Urothelium cell line (cell line): Measurements from ENCODE around the gene KLHL36.

Experiments used
- DNase-seq: peaks from one replicate; pipeline ENCODE4 v3.0.0; 2011; ENCODE audit warnings: low spot score, mixed read lengths
- FAIRE-seq: peaks from 2 replicates; lab custom pipeline; 2011; peaks lifted over from hg19 to GRCh38; lab: Jason Lieb, UNC

KLHL36 gene

GRCh38 chr16:84647828-84648594 is at the start of gene KLHL36:
Gene KLHL36 (plus strand): TSS chr16:84648511. CDS start chr16:84650868, 2,357 bp downstream.
- peak; percentile 92 for DNase-seq
- no peak for FAIRE-seq

DNA sequence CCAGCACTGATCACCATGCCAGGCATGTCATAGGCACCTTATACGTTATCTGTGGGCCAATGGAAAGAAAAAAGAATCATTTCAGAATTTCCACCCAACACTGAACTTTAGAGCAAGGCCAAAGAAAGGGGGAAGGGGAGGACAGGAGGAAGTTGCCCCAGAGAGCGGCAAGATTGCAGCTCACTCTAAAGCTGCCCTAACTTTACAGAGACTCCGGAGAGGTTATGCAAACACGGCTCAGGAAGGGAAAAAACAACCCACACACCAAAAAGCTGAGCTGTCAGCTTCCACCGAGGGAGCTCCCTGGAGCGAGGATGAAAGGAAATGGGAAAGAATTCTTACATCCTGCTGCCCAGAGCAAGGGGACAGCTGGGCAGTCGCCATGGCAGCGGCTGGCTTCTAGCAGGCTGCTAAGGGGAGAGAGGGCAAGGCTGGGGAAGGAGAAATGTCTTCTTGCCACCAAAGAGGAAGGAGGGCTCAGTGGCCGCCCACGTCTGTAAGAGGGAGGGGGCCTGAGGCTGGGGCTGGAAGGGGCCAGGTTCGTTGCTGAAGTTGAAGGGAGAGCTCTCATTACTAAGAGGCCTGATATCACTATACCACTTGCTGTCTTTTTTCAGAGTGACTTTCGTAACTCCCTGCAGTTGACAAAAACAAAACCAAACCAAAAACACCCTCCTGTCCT is 48.6 kb upstream of the KLHL36 start:
- DNase-seq: peak; percentile 37
- FAIRE-seq: no peak

DNA sequence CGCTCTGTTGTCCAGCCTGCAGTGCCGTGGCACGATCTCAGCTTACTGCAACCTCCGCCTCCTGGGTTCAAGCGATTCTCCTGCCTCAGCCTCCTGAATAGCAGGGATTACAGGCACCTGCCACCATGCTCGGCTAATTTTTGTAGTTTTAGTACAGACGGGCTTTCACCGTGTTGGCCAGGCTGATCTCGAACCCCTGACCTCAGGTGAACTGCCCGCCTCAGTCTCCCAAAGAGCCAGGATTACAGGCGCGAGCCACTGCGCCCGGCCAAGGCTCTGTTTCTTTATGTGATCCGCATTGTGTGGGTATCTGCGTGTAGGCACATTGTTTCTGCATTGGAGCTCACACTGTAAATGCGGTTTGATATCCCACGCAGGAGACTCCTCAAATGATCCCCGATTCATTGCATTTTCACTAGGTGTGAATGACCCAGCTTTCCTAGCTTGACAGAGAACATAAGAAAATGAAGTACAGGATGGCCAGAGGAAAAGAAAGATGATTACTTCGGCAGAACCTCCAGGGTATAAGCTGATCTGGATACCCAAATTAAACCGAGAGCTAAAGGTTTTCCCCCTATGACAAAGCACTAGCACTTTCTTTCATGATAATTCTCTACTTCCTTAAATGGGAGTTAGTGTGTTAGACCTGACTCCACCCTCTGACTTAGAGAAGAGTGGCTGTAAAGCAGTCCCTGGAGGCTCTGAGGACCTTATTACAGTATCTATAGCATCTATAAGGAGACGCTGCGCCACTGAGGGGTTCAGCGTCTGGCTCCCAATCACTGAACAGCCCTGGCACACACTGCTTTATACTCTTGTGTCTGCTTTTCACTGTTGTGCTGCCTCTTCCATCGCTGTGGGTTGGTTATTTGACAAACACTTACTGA is 47.7 kb upstream of the KLHL36 start:
- no peak for DNase-seq

DNA sequence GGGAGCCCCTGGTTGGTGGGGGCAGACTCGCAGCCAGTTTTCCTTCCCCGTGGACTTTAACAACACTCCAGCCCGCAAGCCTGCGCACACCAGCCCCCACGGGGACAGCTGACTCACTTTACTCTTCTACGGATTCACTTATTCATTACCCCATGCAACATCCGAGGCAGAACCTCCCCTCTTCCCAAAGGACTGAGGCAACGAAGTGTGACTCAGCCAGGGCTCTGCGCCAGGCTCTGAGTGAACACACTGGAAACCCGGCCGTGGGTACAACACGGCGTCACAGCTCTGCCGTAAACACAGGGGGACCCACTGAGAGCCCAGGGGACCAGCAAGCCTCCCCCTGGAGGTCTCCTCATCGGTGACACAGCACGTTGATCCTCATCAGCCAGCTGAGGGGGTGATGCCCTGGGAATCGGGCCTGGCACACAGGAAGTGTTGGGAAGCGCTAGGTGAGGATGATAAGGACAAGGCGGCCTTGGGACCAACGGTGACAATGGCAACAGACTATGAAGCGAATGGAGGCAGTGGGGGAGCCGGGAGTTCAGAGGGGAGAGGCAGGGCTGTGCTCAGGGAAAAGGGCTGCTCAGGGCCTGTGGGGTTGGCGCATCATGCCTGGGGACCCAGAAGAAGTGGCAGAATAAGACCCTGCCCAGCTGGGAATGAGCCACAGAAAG is 45.0 kb upstream of the KLHL36 start:
- no peak for FAIRE-seq
- peak; percentile 86 for DNase-seq

More for the DNA sequence above, 47.7 kb upstream of the KLHL36 start:
- FAIRE-seq: no peak

DNA sequence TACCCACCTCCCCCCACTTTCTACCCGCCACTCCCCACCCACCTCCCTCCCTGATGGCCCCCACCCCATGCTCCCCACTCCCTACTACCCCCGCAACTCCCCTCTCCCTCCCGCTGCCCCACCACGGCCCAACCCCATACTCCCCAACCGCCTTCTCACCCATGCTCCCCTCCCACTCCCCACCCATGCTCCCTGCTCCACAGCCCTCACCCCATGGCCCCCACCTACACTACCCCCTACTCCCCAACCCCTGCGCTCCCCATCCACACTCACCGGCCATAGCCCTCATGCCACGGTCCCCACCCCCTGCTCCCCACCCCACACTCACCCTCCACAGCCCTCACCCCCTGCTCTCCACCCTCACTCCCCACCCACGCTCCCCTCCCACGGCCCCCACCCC is 44.4 kb upstream of the KLHL36 start:
- FAIRE-seq (no peak), DNase-seq (no peak)

GRCh38 chr16:84604477-84605013 is 43.8 kb upstream of the KLHL36 start:
- DNase-seq (no peak), FAIRE-seq (no peak)

- no peak for DNase-seq
- FAIRE-seq: no peak
Observed at GRCh38 chr16:84605339-84605848, 42.9 kb upstream of the KLHL36 start.

- DNase-seq (no peak), FAIRE-seq (no peak)
Observed at GRCh38 chr16:84606081-84606875, 42.0 kb upstream of the KLHL36 start.

DNA sequence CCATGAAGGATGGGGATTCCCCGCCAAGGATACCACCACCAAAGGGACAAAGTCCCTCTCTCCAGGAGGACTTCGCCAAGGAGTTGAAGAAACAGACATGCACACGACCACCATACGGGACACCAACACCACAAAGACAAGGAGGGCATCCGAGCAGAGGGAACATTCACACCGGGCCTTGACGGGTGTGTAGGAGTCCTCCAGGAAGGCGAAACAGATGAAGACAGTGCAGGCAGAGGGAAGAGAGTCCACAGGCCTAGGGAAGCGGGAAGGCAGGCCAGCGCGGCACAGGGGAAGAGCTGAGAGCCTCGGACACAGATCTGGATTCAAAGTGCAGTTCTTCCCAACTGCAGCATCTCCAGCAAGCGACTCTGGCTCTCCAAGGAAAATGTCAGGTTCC is 41.2 kb upstream of the KLHL36 start:
- no peak for FAIRE-seq
- no peak for DNase-seq

GRCh38 chr16:84607694-84608093 is 40.6 kb upstream of the KLHL36 start:
- FAIRE-seq (no peak), DNase-seq (no peak)

- FAIRE-seq (no peak), DNase-seq (no peak)
Observed at GRCh38 chr16:84608282-84608681, 40.0 kb upstream of the KLHL36 start.

- no peak for FAIRE-seq
Observed at GRCh38 chr16:84609563-84610177, 38.6 kb upstream of the KLHL36 start.

GRCh38 chr16:84610376-84610775 is 37.9 kb upstream of the KLHL36 start:
- DNase-seq (no peak), FAIRE-seq (no peak)

More at GRCh38 chr16:84609563-84610177, 38.6 kb upstream of the KLHL36 start:
- DNase-seq: no peak

DNA sequence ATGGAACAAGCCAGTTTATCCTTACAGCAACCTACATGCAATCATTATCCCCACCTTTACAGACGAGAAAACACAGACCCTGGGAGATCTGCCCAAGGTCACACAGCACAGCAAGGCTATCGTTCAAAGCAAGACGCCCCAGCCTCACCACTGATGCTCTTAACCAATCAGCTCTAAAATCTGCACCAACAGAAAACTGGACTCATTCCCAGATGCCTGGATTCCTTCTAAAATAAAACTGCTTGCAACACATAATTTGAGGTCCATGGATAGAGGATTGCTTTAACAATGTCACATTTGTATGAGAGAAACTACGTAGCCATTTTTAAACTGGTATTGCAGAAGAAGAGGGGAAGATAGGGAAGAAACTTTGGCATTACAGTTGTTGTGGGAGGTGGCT is 37.3 kb upstream of the KLHL36 start:
- DNase-seq (no peak), FAIRE-seq (no peak)

DNA sequence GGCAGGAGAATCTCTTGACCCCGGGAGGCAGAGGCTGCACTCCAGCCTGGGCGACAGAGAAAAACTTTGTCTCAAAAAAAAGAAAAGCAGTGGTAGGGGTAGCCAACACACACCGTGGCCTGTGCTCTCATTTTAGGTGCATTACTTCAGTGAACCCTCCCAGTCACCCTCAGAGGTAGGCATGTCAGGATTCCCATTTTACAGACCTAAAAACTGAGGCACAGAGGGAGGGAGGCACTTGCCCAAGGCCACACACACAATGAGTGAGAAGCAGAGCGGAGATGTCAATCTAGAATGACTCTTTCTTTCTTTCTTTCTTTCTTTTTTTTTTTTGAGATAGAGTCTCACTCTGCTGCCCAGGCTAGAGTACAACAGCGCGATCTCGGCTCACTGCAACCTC is 35.6 kb upstream of the KLHL36 start:
- DNase-seq (no peak), FAIRE-seq (no peak)

DNA sequence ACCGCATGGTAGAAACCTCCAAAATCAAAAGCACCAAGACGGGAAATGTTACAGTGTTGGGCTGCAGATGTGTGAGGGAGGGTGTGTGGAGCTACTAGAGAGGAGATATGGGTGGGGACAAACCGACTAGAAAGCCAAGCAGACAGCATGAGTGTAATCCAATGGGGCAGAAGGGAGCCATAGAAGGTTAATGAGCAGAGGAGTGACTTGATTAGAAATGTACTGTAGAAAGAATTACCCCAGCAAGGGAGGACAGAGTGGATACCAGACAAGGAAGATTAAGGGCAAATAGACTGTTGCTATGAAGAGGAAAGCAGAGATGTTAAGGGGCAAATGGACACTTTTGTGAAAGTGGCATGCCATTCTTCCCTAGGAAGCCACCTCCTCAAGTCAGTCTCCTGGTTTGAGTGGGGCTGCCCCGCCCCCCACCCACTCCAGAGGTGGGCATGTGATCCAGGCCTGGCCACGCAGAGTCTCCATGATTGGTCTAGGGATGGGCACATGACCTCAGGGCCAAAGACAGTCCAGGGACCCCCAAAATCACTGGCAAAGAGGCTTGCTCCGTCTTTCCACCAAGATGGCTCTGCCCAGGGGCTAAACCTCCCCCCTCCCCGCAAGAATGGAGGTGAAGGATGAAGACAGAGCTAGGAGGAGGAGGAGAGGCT is 34.8 kb upstream of the KLHL36 start:
- no peak for FAIRE-seq

GRCh38 chr16:84614073-84614459 is 34.2 kb upstream of the KLHL36 start:
- FAIRE-seq (no peak), DNase-seq (no peak)

More for the DNA sequence above, 34.8 kb upstream of the KLHL36 start:
- DNase-seq: no peak

GRCh38 chr16:84614623-84614967 is 33.7 kb upstream of the KLHL36 start:
- DNase-seq: no peak
- no peak for FAIRE-seq
